ENCODE measurements around the gene RAPGEF3.

DNA sequence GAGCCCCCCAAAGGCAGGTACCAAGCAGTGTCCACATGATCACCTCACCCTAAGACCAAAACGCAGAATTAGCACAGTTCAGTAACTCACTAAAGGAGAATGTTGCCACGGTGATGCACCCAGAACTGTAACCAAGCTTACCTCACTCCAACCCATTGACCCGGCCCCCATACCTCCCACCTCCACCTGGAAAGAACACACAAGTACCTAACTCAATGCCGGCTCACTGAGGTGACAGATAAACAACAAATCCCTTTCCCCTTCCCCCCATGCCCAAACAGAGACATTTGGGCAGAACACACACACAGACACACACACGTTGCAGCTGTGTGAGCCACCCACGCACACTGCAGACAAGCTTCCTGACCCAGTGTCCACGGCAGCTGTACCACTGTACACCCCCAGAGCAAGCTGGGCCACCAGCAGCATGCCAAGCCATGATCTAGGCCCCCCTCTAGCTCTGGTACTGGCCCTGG, 1.3 kb downstream of the RAPGEF3 start:
- TF ChIP-seq CTCF (tag by site-specific recombination; IDR thresholded peaks at IDR 0.05): no peak
- no peak for TF ChIP-seq ZNF76 (tag by site-specific recombination; IDR thresholded peaks at IDR 0.05; ENCODE audit: borderline replicate concordance, low read depth)
- TF ChIP-seq ZNF350 (tag by site-specific recombination; IDR thresholded peaks at IDR 0.05): no peak
- TF ChIP-seq, protein P1, sequence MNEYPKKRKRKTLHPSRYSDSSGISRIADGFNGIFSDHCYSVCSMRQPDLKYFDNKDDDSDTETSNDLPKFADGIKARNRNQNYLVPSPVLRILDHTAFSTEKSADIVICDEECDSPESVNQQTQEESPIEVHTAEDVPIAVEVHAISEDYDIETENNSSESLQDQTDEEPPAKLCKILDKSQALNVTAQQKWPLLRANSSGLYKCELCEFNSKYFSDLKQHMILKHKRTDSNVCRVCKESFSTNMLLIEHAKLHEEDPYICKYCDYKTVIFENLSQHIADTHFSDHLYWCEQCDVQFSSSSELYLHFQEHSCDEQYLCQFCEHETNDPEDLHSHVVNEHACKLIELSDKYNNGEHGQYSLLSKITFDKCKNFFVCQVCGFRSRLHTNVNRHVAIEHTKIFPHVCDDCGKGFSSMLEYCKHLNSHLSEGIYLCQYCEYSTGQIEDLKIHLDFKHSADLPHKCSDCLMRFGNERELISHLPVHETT (tag by site-specific recombination; IDR thresholded peaks at IDR 0.05): no peak
- no peak for TF ChIP-seq ZBTB21 (tag by site-specific recombination; IDR thresholded peaks at IDR 0.05)
- no peak for TF ChIP-seq YY1 (tag by site-specific recombination; IDR thresholded peaks at IDR 0.05)
- no peak for TF ChIP-seq ZEB2 (tag by site-specific recombination; IDR thresholded peaks at IDR 0.05)
- TF ChIP-seq KLF16 (tag by site-specific recombination; IDR thresholded peaks at IDR 0.05): no peak
- TF ChIP-seq ZNF521 (tag by site-specific recombination; IDR thresholded peaks at IDR 0.05): no peak
